ENCODE measurements around the gene MAMDC2. TPM values are rescaled to one million over a fixed set of nuclear protein-coding genes. Genes with fewer than 3 reads are reported as not detected.
"Not testable (repeated sequence)": the region's sequence is repeated elsewhere in the genome, so short reads cannot be mapped to it uniquely, and the experiment has no call there.

The MAMDC2 gene
- total and polyA plus RNA-seq, 2 of the 8 experiments (the other 6 are each of a cell fraction or from before 2014, with no cell fraction given) = 6.1 to 15.4 TPM

DNA sequence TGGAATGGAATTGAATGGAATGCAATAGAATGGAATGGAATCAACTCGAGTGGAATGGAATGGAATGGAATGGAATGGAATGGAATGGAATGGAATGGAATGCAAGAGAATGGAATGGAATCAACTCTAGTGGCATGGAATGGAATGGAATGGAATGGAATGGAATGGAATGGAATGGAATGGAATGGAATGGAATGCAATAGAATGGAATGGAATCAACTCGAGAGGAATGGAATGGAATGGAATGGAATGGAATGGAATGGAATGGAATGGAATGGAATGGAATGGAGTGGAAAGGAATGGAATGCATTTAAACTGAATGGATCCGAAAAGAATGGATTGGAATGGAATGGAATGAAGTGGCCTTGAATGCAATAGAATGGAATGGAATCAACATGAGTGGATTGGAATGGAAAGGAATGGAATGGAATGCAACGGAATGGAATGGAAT is 5.5 kb upstream of the MAMDC2 start:
- H2BK5ac ChIP-seq (ENCODE audit: low read depth, low read length); H3K4ac ChIP-seq (replicated peaks; ENCODE audit: insufficient read length, low read depth, low read length); H3K18ac ChIP-seq (ENCODE audit: extremely low read depth, low read length); H3K9ac ChIP-seq (replicated peaks in 1 of 4; ENCODE audit: extremely low read depth in 1 of 4, low read depth in 3 of 4, low read length in 3 of 4); POLR2A ChIA-PET (ENCODE audit: partially characterized antibody); H3K9me3 ChIP-seq (ENCODE audit: insufficient read depth in 2 of 2, low read depth in 1 of 2, low read length in 1 of 2); H4K91ac ChIP-seq (replicated peaks; ENCODE audit: insufficient read length, low read length); H3K27me3 ChIP-seq (replicated peaks in 1 of 4; ENCODE audit: control insufficient read depth in 3 of 4, extremely low read depth in 1 of 4, insufficient read depth in 3 of 4, low read length in 3 of 4); H2BK20ac ChIP-seq (ENCODE audit: low read length); H3K79me2 ChIP-seq (ENCODE audit: control insufficient read depth in 1 of 2, insufficient read depth in 2 of 2, low read length in 2 of 2); H2BK12ac ChIP-seq (ENCODE audit: low read depth, low read length); CTCF ChIA-PET (ENCODE audit: partially characterized antibody); H3K4me3 ChIP-seq (ENCODE audit: extremely low read depth in 1 of 4, insufficient read depth in 2 of 4, low read depth in 3 of 4, low read length in 4 of 4); H2BK120ac ChIP-seq (replicated peaks; ENCODE audit: low read depth, low read length); H2BK15ac ChIP-seq (ENCODE audit: low read length); H4K5ac ChIP-seq (ENCODE audit: insufficient read length, low read depth, low read length); H3K27ac ChIP-seq (ENCODE audit: low read depth, low read length); H3K4me1 ChIP-seq (replicated peaks in 1 of 4; ENCODE audit: control insufficient read depth in 3 of 4, insufficient read depth in 4 of 4, low read length in 3 of 4); H3K23me2 ChIP-seq (ENCODE audit: low read depth, low read length); H3K36me3 ChIP-seq (ENCODE audit: control insufficient read depth in 2 of 4, insufficient read depth in 4 of 4, low read length in 3 of 4); H2AK5ac ChIP-seq (ENCODE audit: low read depth, low read length); H3K56ac ChIP-seq (replicated peaks; ENCODE audit: insufficient read length, low read depth, low read length); H3K14ac ChIP-seq (ENCODE audit: insufficient read length); H4K20me1 ChIP-seq (replicated peaks in 1 of 2; ENCODE audit: control insufficient read depth in 1 of 2, insufficient read depth in 2 of 2, low read length in 2 of 2); FAIRE-seq; H3K79me1 ChIP-seq (ENCODE audit: low read depth, low read length); H4K8ac ChIP-seq (ENCODE audit: extremely low read depth, insufficient read depth, low read length); DNase-seq (ENCODE audit: low read depth in 1 of 2, low spot score in 2 of 2); H2AFZ ChIP-seq (ENCODE audit: low read length); H3K23ac ChIP-seq (ENCODE audit: insufficient read length); H3K4me2 ChIP-seq (ENCODE audit: insufficient read depth in 1 of 2, low read depth in 2 of 2, low read length in 2 of 2): not testable (repeated sequence)
- peak; percentile 59; the same call in 1 of the 2 replicates for TF ChIP-seq TEAD4 (IDR thresholded peaks at IDR 0.05; ENCODE audit: low read depth, low read length)
- TF ChIP-seq SP1 (IDR thresholded peaks at IDR 0.05; ENCODE audit: low read depth, low read length) = peak; percentile 67
- 64 to 100% methylated on average over 1 to 4 of the region's 4 CpGs for WGBS, 2 experiments (ENCODE audit: extremely low coverage in 1 of 2, insufficient coverage in 1 of 2, insufficient read length in 1 of 2, insufficient replicate concordance in 2 of 2, low coverage in 1 of 2, low lambda C conversion rate in 2 of 2, missing lambda C conversion rate in 1 of 2)

All from H1 (cell line).